Measurements from ENCODE around the gene KLRB1.
"Not testable (repeated sequence)": the region's sequence is repeated elsewhere in the genome, so short reads cannot be mapped to it uniquely, and the experiment has no call there.

Gene KLRB1

DNA sequence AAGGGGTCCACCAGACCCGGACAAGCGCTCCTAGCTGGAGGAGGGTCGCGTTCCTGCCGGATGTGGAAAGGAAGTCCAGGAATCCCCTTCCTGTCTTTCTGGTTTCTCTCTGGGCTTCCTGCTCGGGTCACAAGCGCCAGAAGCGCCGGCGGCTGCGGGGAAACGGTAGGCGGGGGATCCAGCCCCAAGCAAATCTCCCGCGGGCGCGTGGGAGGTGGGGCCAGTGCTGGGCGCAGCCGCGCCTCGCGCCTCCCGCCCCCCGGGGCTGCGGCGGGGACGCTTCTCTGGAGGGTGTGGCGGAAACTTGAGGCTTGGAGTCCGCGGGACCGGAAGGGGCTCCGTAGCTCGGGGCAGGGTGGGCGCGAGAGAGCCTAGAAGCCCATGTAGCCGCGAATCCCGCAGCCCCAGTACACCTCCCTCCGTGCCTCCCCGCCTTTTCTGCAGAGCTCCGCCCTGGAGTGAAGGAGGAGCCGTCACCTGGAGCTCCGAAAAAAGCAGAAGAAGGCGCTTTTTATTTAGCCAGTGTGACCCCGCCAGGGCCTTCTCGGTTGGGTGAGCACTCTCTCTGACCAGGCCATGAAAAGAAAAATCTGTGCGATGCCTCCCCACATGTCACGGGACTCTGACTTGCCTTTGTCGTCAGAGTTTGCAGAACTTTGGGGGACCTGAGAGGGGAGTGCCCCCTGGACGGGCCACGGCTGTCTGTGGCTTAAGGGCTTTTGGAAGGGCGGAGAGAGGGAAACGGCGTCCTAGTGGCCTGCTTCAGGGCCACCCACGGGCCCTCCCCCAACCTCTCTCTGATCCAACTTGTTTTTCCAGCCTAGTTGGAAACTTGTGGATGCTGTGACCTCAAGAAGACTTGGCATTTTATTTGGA is 40.3 kb upstream of the KLRB1 start:
- Histone ChIP-seq H3K36me3 (ENCODE audit: control insufficient read depth, insufficient read depth, low read length) (no peaks in the 10 kb centered on the region), H3K9ac (ENCODE audit: low read length) (peak overlapping the region; percentile 93), H3K56ac (ENCODE audit: low read length) (peak overlapping the region; percentile 94), H4K5ac (ENCODE audit: low read length) (peak overlapping the region; percentile 87), H2BK5ac (ENCODE audit: low read length) (peak overlapping the region; percentile 62), H3K23ac (ENCODE audit: low read length) (no peak overlapping the region), H3K4me2 (ENCODE audit: low read length) (peak overlapping the region; percentile 83), H3K27me3 (ENCODE audit: insufficient read depth, low read length, poor library complexity) (no peaks in the 10 kb centered on the region), H3K79me2 (ENCODE audit: control insufficient read depth, insufficient read depth, low read length) (peaks cover 1% of the 10 kb centered on the region), H4K8ac (ENCODE audit: low read depth, low read length) (no peak overlapping the region), H3K27ac (ENCODE audit: low read depth, low read length) (peak overlapping the region; percentile 96), H3K79me1 (ENCODE audit: low read length) (peaks cover 2% of the 10 kb centered on the region), H3K4me1 (ENCODE audit: control insufficient read depth, low read depth, low read length) (peaks cover 6% of the 10 kb centered on the region), H2AK5ac (ENCODE audit: low read length) (no peak overlapping the region), H3K4me3 (ENCODE audit: low read length) (peak overlapping the region; percentile 78), H2BK15ac (replicated peaks; ENCODE audit: low read depth) (no peak overlapping the region), H3K18ac (ENCODE audit: low read length) (peak overlapping the region; percentile 84), H2BK120ac (ENCODE audit: low read depth, low read length) (no peak overlapping the region), H3K4ac (ENCODE audit: low read depth, low read length) (peak overlapping the region; percentile 62)
- DNase-seq = peak; percentile 93
- WGBS (ENCODE audit: extremely low coverage, insufficient coverage, low lambda C conversion rate) = no CpG with 5 or more reads among the region's 55 CpGs

DNA sequence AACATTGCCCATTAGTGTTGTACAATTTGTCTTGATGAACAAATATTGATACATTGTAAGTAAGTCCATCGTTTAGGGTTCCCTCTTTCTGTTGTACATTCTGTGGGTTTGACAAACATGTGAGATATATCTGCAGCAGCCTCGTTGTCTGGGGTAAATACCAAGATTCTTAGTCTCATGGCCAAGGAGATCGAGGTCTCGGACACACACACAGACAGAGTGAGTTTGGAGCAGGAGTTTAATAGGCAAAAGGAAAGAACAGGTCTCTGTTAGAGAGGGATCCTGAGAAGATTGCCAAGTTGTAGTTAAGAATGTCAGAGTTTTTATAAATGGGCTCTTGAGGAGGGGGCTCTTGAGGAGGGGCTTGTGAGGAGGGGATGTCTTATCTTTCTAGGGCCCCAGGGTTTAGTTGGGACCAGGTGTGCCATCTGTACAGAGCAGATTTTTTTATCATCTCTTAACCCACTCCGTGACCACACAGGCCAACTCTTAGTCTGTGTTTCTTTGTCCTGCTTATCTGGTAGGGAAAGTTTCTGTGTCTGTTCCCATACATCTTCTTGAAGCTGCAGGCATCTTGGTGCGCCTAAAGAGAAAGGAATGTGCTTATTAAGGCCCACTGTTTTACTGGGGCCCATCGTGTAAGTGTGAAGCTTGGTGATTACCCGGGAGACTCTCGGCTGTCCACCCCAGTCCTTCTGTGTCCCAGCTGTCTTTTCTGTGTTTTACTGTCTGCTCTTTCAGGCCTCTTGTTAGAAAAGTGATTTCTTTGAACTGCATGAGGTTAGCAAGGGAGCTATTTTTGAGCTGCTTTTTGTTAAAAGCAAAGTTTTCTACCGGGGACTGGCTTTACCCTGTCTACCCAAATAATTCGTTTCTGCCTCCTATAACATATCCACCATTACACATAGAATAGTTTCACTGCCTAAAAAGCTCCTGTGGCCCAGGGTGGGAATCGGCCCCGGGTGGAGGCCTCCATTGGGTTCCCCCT is 39.4 kb upstream of the KLRB1 start:
- Histone ChIP-seq H3K79me1 (ENCODE audit: low read length) (peaks cover 2% of the 10 kb centered on the region), H3K56ac (ENCODE audit: low read length) (peak overlapping the region; percentile 94), H3K27me3 (ENCODE audit: insufficient read depth, low read length, poor library complexity) (no peaks in the 10 kb centered on the region), H3K4me1 (ENCODE audit: control insufficient read depth, low read depth, low read length) (peaks cover 6% of the 10 kb centered on the region), H3K18ac (ENCODE audit: low read length) (peak overlapping the region; percentile 84), H2BK5ac (ENCODE audit: low read length) (peak overlapping the region; percentile 45), H4K8ac (ENCODE audit: low read depth, low read length) (no peak overlapping the region), H3K27ac (ENCODE audit: low read depth, low read length) (peak overlapping the region; percentile 96), H3K4me2 (ENCODE audit: low read length) (peak overlapping the region; percentile 80), H3K9ac (ENCODE audit: low read length) (peak overlapping the region; percentile 93), H3K36me3 (ENCODE audit: control insufficient read depth, insufficient read depth, low read length) (no peaks in the 10 kb centered on the region), H2AK5ac (ENCODE audit: low read length) (no peak overlapping the region), H3K23ac (ENCODE audit: low read length) (no peak overlapping the region), H2BK15ac (replicated peaks; ENCODE audit: low read depth) (no peak overlapping the region), H3K4me3 (ENCODE audit: low read length) (peak overlapping the region; percentile 78), H3K79me2 (ENCODE audit: control insufficient read depth, insufficient read depth, low read length) (peaks cover 1% of the 10 kb centered on the region), H4K5ac (ENCODE audit: low read length) (peak overlapping the region; percentile 87), H2BK120ac (ENCODE audit: low read depth, low read length) (no peak overlapping the region), H3K4ac (ENCODE audit: low read depth, low read length) (peak overlapping the region; percentile 8)
- no CpG with 5 or more reads among the region's 13 CpGs for WGBS (ENCODE audit: extremely low coverage, insufficient coverage, low lambda C conversion rate)
- peak; percentile 73 for DNase-seq

DNA sequence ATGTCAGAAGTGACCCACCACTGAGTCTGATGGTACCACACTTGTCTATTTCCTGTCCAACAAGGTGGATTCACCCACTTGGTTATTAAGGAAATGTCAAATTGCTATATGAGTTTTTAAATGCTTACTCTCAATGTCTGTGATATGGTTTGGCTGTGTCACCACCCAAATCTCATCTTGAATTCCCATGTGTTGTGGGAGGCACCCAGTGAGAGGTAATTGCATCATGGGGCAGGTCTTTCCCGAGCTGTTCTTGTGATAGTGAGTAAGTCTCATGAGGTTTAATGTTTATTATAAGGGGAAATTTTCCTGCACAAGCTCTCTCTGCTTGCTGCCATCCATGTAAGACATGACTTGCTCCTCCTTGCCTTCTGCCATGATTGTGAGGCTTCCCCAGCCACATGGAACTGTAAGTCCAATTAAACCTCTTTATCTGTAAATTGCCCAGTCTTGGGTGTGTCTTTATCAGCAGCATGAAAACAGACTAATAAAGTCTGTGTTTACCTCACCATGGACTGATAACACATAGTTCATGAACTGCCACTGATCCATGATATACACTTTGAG is 37.4 kb upstream of the KLRB1 start:
- not testable (repeated sequence) for H2BK5ac ChIP-seq (ENCODE audit: low read length); H3K36me3 ChIP-seq (ENCODE audit: control insufficient read depth, insufficient read depth, low read length); H3K23ac ChIP-seq (ENCODE audit: low read length); H3K4me1 ChIP-seq (ENCODE audit: control insufficient read depth, low read depth, low read length); DNase-seq; H3K79me1 ChIP-seq (ENCODE audit: low read length); H3K27me3 ChIP-seq (ENCODE audit: insufficient read depth, low read length, poor library complexity); H3K4me2 ChIP-seq (ENCODE audit: low read length); H3K4ac ChIP-seq (ENCODE audit: low read depth, low read length); H2BK15ac ChIP-seq (replicated peaks; ENCODE audit: low read depth); H2AK5ac ChIP-seq (ENCODE audit: low read length); H3K27ac ChIP-seq (ENCODE audit: low read depth, low read length); H3K18ac ChIP-seq (ENCODE audit: low read length); H3K79me2 ChIP-seq (ENCODE audit: control insufficient read depth, insufficient read depth, low read length); H2BK120ac ChIP-seq (ENCODE audit: low read depth, low read length); H4K5ac ChIP-seq (ENCODE audit: low read length); H3K56ac ChIP-seq (ENCODE audit: low read length); H3K9ac ChIP-seq (ENCODE audit: low read length); H4K8ac ChIP-seq (ENCODE audit: low read depth, low read length); H3K4me3 ChIP-seq (ENCODE audit: low read length)
- no CpG with 5 or more reads among the region's 1 CpG for WGBS (ENCODE audit: extremely low coverage, insufficient coverage, low lambda C conversion rate)

DNA sequence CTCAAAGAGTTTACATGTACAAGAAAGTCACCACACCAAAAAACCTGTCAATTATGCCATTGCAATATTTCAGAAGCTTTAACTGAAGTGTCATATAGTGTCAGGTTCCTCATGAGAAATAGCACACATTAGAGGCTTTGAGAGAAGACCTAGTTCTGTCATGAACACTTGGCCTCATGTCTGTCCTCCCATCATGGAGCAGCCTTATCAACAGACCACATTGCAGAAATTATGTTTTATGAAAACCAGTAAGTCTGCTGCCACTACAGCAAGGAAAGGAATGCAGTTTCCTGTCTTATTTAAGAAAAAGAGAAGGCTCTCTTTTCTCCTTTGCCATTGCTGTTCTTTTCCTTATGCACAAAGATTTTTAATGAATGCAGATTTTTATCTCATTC is 35.5 kb upstream of the KLRB1 start:
- Histone ChIP-seq H3K9ac (ENCODE audit: low read length) (no peak overlapping the region), H3K4me1 (ENCODE audit: control insufficient read depth, low read depth, low read length) (peaks cover 1% of the 10 kb centered on the region), H3K56ac (ENCODE audit: low read length) (no peak overlapping the region), H3K79me1 (ENCODE audit: low read length) (no peaks in the 10 kb centered on the region), H3K36me3 (ENCODE audit: control insufficient read depth, insufficient read depth, low read length) (no peaks in the 10 kb centered on the region), H3K4me2 (ENCODE audit: low read length) (no peak overlapping the region), H3K4me3 (ENCODE audit: low read length) (no peak overlapping the region), H4K8ac (ENCODE audit: low read depth, low read length) (no peak overlapping the region), H3K27ac (ENCODE audit: low read depth, low read length) (no peak overlapping the region), H3K18ac (ENCODE audit: low read length) (no peak overlapping the region), H2AK5ac (ENCODE audit: low read length) (no peak overlapping the region), H3K4ac (ENCODE audit: low read depth, low read length) (no peak overlapping the region), H3K79me2 (ENCODE audit: control insufficient read depth, insufficient read depth, low read length) (no peaks in the 10 kb centered on the region), H4K5ac (ENCODE audit: low read length) (no peak overlapping the region), H2BK15ac (replicated peaks; ENCODE audit: low read depth) (no peak overlapping the region), H2BK5ac (ENCODE audit: low read length) (no peak overlapping the region), H2BK120ac (ENCODE audit: low read depth, low read length) (no peak overlapping the region), H3K23ac (ENCODE audit: low read length) (no peak overlapping the region), H3K27me3 (ENCODE audit: insufficient read depth, low read length, poor library complexity) (no peaks in the 10 kb centered on the region)
- DNase-seq = no peak

DNA sequence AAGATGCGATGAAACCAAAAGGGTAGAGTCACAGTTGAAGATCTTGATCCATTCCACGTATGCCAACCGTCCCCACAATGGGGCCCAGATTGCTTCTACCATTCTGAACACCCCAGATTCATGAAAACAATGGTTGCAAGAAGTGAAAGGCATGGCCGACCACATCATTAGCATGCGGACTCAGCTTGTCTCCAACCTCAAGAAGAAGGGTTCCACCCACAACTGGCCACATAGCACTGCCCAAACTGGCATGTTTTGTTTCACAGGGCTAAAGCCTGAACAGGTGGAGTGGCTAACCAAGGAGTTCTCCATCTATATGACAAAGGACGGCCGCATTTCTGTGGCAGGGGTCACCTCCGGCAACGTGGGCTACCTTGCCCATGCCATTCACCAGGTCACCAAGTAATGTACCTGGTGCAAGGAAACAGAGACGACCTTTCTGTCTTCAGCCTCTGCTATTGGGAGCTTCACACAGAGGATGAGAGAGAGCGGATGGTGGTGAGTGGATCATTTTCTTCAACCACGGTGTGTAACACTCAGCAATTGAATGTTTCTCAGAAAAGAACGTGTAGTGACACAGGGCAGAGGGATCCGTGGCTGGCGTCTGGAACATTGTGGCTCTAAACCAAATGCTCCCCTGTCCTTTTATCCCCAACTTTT is 35.0 kb upstream of the KLRB1 start:
- Histone ChIP-seq H3K79me1 (ENCODE audit: low read length) (no peaks in the 10 kb centered on the region), H3K36me3 (ENCODE audit: control insufficient read depth, insufficient read depth, low read length) (no peaks in the 10 kb centered on the region), H2AK5ac (ENCODE audit: low read length) (no peak overlapping the region), H3K4ac (ENCODE audit: low read depth, low read length) (no peak overlapping the region), H3K23ac (ENCODE audit: low read length) (no peak overlapping the region), H3K27me3 (ENCODE audit: insufficient read depth, low read length, poor library complexity) (no peaks in the 10 kb centered on the region), H3K56ac (ENCODE audit: low read length) (no peak overlapping the region), H3K27ac (ENCODE audit: low read depth, low read length) (no peak overlapping the region), H2BK5ac (ENCODE audit: low read length) (no peak overlapping the region), H4K5ac (ENCODE audit: low read length) (no peak overlapping the region), H3K79me2 (ENCODE audit: control insufficient read depth, insufficient read depth, low read length) (no peaks in the 10 kb centered on the region), H3K18ac (ENCODE audit: low read length) (no peak overlapping the region), H4K8ac (ENCODE audit: low read depth, low read length) (no peak overlapping the region), H2BK120ac (ENCODE audit: low read depth, low read length) (no peak overlapping the region), H3K4me3 (ENCODE audit: low read length) (no peak overlapping the region), H3K4me1 (ENCODE audit: control insufficient read depth, low read depth, low read length) (peaks cover 1% of the 10 kb centered on the region), H3K4me2 (ENCODE audit: low read length) (no peak overlapping the region), H2BK15ac (replicated peaks; ENCODE audit: low read depth) (no peak overlapping the region), H3K9ac (ENCODE audit: low read length) (no peak overlapping the region)
- DNase-seq = no peak
- WGBS (ENCODE audit: extremely low coverage, insufficient coverage, low lambda C conversion rate) = no CpG with 5 or more reads among the region's 15 CpGs
